Activated T-cell treated with anti-CD3 and anti-CD28 coated beads for 24 hours (primary cell): ENCODE measurements around the gene VPS11.
"Not testable (repeated sequence)": the region's sequence is repeated elsewhere in the genome, so short reads cannot be mapped to it uniquely, and the experiment has no call there.

Experiments used
- DNase-seq: peaks from one replicate; pipeline ENCODE4 v3.0.0-alpha.2; 2020; ENCODE audit warnings: low read depth

The VPS11 gene

DNA sequence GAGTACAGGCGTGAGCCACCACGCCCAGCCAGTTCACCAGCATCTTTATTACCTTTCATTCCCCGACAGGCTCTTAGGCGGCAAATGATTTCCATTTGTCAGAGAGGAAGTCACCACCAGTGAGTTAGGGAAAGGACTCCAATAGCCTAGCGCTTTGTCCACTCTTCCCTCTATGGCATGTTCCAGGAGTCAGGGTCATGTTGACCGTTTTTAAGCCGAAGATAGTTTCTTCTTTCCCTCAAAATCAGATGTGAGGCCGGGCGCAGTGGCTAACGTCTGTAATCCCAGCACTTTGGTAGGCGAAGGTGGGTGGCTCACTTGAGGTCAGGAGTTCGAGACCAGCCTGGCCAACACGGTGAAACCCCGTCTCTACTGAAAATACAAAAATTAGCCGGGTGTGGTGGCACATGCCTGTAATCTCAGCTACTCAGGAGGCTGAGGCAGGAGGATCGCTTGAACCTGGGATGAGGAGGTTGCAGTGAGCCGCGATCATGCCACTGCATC is 35.6 kb downstream of the VPS11 start:
- DNase-seq: not testable (repeated sequence)

DNA sequence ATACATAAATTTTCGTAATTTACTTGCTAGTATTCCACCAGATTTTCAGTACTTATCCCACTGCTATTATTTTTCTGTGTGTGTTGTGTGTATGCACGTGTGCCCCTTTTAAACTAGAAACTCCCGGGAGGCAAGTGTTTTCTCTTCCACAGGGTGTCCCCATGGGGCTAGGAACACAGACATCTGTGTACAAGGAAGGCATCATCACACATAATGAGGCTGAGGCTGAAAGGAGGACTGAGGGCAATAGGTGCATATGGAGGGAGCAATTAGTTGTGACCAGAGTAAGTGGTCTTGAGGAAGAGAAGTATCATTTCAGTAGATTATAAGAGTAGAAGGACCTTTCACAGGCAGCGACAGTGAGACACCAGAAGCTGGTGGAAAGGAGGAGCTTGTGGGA is 36.2 kb downstream of the VPS11 start:
- DNase-seq: no peak

DNA sequence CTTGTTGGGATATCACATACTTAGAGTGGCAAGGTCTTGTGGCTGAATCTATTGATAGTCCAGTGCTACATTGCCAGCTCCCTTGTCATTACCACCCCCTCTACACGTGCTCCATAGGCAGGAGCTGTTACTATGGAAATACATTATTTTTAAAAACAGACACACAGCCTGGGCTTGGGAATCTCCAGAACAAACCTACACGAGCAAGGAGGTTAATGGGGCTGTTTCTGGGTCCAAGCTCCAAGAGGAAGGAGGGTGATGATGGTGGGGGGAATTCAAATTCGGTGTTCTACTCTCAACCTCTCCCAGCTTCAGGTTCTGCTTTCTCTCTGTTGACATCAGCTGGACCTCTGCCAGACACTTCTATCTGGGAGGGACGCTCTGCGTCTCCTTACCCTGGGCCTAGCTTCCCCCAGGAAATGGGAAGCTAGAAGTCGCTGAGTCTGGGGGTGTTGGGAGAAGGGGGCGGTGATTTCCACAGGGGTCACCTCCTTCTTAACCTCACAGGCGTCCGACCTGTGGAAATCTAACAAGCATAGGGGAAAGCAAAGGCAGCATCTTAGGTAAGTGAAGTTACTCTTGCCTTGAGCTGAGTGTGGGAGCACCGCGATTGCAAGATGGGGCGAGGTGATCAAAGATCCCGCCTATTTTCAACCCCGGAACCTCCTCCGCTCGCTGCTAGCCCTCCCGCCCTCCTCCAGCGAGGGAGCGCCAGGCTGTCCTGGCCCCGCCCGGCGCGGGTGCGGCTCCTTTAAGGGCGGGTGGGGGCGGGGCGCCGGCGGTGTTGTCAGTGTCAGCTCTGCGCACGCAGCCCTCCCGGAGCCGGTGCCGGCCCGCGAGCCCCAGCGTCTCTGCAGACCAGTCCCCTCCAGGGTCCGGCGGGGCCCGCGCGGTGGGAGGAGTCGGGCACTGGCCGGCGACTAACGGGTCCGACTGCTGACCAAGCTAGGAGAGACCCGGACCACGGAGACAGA is 39.2 kb downstream of the VPS11 start, which contains the start of gene C2CD2L:
TSS of gene C2CD2L (plus strand) at position 781 of the 974 bp plus-strand sequence. CDS start 398 bp downstream, outside the sequence.
- peak; percentile 84 for DNase-seq

DNA sequence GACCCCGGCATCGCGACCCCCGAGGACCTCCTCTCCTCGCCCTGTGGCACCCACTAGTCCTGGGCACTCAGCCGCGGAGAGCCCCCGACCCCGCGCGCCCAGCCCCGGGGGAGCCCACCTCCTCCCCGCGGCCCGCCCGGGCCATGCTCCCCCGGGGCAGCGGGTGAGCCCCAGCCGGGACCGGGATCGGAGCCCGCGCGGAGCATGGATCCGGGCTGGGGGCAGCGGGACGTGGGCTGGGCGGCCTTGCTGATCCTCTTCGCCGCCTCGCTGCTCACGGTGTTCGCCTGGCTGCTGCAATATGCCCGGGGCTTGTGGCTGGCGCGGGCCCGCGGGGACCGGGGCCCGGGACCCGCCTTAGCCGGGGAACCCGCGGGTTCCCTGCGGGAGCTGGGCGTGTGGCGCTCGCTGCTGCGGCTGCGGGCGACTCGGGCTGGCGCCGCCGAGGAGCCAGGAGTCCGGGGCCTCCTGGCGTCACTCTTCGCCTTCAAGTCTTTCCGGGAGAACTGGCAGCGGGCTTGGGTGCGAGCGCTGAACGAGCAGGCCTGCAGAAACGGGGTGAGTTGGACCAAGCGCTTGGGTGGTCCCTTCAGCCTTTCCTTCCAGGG is 40.0 kb downstream of the VPS11 start:
- no peak for DNase-seq

DNA sequence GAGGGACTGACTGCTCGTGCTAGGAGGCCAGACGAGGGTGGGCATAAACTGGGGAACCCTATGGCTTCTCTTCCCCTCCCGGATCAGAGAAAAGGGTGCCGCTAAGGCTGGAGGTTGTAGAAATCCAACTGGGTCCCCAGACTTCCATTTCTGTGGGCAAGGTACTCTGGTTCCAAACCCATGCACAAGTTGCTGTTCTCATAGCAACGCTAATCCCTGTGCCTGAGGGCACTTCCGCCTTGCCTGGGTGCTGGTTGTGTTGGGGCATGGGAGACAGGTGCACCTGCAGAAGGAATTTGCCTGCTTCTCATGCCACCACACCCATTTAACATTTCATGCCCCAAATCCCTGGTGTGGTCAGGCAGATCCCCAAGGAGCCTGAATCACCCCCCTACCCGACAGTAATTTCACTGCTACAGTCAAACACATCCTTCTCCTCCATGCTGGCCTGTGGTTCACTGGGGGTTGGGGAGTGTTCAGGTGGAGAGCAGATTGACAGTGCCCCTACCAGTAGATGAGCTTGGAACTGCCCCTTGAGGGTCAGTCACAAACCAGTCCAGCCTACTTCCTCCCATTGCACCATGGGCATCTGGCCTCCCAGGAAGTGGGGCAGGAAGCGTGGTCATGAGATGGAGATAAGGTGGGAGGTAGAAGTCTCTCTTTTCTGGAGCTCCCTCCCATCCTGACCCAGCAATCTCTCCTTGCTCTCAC is 40.7 kb downstream of the VPS11 start:
- no peak for DNase-seq

DNA sequence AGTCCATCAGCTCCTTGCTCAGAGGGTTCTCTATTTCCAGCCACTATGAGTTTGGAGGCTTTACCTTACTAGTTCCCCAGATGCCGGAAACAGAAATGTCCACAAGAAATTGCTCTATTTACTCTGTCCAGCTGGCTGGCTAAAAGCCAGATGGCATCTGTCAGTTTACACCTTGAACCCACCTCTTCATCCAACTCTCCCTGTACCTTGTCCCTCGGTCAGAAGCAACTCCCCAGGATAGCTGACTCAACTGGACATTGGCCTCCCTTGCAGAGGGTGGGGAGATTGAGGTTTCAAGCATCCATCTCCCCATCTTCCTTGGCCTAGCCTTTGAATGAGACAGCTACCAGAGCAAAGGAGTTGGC is 41.2 kb downstream of the VPS11 start:
- DNase-seq: no peak

DNA sequence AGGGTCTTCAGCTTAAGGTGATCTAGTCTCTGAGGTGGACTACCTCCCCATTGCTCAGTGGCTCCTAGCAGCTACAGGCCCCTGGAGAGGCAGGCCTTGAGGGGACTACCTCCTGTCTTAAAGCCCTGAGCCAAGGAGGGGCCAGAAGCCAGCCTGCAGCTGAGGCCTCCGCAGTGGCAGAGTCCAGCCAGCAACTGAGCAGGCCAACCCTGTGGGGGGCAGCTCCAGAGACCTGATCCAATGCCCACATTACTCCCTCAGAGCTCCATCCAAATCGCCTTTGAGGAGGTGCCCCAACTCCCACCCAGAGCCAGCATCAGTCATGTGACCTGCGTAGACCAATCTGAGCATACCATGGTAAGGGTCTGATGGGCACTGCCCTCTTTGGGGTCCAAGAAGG is 42.2 kb downstream of the VPS11 start:
- no peak for DNase-seq

DNA sequence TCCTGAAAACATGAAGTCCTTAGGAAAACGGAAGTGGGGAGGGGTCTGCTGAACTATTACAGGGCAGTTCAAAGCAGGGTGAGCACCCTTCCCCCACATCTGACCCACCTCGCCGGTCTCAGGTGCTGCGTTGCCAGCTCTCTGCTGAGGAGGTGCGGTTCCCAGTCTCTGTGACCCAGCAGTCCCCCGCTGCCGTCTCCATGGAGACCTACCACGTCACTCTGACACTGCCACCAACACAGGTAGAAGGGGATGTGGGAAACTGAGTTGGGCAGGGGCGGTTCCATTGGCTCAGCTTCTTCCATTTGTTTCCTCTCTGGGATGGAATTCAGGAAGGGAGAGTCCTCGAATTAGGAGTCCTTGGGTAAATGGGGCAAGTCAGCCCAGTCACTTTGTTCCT is 42.8 kb downstream of the VPS11 start:
- no peak for DNase-seq

DNA sequence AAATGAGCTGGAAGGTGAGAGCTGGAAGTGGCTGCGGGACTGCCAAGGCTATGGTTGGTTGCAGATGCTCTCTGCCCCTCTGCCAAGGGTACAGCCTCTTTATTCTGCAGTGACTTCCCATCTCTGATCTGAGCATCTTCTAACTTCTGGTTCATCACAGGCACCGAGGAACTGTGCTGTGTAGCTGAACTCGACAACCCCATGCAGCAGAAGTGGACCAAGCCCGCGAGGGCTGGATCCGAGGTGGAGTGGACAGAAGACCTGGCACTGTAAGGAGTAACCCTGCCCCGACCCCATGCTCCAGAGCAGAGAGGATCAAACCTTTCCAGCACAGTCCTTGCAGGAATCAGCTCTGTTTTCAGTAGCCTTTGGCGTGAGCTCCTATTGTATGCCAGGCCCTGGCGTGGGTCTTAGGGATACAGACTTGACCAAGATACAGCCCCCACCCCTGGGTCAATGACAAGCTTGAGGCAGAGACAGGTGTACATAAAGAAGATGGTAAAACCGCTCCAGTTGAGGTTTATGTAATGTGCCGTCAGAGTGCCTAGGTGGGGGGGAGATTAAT is 43.8 kb downstream of the VPS11 start:
- no peak for DNase-seq

DNA sequence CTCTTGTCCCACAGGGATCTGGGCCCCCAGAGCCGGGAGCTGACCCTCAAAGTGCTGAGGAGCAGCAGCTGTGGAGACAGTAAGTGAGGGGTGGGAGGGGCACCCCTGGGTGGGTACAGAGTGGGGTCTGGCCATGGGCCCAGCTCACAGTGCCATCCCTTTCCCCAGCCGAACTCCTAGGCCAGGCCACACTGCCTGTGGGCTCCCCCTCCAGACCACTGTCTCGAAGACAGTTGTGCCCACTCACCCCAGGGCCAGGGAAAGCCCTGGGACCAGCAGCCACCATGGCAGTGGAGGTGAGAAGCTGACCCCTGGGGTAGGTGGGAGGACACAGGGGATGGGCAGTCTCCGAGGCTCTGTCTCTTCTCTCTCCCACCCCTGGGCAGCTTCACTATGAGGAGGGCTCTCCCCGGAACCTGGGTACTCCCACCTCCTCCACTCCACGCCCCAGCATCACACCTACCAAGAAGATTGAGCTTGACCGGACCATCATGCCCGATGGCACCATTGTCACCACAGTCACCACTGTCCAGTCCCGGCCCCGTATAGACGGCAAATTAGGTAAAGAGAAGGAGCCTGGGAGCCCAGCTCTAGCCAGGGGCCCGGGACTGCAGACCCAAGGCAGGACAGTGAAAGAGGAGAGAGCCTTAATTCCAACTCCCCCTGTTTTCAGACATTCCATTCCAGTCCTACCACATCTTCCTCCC is 44.8 kb downstream of the VPS11 start:
- DNase-seq: no peak

DNA sequence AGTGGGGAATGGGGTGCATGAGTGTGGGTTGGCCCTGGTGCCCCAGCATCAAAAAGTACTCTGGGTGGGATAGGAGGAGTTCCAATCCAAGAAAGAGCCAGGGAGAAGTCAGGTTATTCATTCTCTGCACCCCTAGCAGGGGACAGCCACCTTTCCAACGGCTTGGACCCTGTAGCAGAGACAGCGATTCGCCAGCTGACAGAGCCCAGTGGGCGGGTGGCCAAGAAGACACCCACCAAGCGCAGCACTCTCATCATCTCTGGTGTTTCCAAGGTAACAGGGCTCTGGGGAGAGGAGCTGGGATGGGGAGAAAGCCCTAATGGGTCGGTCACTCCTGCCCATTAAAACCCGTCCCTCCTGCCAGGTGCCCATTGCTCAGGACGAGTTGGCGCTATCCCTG is 46.1 kb downstream of the VPS11 start:
- DNase-seq: no peak

DNA sequence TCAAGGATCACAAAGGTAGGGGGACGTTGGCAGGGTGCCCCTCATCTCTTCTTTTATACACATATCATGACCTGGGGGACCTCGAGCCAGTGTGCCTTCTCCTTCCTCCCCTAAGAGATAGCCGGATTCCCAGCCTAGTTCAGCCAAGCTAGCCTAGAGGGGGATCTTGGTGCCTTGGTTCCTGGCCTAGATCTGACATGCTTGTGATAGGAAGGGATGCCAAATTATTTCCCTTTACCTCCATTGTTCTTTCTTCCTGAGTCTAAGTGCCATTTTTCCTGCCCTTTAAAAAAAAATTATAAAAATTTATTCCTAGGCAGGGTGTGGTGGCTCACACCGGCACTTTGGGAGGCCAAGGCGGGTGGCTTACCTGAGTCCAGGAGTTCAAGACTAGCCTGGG is 46.7 kb downstream of the VPS11 start:
- no peak for DNase-seq

DNA sequence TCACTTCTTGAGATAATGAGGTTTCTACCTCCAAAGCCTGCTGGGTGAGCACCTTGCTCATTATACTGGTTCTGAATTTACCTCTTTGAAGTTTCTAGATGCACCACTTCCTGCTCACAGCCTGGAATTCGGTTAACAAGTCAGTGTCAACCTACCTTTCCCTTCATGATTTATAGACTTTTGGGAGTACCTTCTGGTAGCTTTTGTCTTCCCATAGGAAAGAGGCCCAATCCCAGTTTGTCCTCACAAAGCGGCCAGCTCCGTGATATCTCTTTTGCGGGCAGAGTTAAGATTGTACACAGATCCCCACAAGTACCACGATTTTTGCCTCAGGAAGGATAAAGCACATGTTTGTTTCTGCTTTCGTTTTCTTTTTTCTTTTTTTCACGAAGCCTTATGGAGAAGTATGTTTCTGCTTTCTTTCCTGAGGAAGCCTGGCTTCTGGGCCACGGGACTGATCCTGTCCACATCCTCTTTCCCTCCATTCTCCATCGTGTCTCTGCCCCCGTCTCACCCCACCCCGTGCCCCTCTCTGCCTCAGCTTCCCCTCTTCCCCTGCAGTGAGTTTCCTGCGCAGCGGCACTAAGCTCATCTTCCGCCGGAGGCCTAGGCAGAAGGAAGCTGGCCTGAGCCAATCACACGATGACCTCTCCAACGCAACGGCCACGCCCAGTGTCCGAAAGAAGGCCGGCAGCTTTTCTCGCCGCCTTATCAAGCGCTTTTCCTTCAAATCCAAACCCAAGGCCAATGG is 48.0 kb downstream of the VPS11 start:
- no peak for DNase-seq

DNA sequence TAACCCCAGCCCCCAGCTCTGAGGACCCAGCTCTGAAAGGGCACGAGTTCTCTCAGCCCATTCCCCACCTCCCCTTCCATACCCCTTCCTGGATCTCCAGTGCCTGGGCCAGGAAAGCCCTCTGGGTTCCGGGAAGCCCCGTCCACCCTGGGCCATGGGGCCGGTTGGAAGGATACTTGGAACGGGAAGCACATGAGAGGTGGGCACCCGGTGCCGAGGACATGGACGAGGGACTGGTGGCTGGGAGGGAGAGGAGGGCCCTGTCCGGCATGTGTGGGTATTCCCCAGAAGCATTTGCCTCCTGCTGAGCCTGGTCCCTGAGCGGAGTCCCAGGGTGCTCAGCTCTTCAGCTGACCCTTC is 48.6 kb downstream of the VPS11 start:
- no peak for DNase-seq

DNA sequence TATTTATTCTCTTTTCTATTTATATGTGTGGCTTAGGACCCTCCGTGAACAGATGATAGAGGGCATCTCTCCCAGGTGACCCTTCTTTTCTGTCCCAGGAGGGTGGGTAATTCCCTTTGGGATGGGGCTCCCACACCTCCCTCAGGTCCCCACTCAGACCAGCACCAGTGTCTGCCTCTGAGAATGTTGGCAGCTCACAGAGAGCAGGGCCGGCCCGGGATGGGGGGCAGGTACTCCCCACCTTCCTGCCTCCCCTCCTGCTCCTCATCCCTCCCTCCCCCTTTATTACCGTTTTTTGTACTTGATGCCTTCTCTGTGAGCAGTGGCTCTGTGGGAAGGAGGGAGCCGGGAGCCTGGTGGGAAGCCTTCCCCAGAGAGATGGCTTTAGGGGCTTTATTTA is 49.0 kb downstream of the VPS11 start:
- DNase-seq: no peak

DNA sequence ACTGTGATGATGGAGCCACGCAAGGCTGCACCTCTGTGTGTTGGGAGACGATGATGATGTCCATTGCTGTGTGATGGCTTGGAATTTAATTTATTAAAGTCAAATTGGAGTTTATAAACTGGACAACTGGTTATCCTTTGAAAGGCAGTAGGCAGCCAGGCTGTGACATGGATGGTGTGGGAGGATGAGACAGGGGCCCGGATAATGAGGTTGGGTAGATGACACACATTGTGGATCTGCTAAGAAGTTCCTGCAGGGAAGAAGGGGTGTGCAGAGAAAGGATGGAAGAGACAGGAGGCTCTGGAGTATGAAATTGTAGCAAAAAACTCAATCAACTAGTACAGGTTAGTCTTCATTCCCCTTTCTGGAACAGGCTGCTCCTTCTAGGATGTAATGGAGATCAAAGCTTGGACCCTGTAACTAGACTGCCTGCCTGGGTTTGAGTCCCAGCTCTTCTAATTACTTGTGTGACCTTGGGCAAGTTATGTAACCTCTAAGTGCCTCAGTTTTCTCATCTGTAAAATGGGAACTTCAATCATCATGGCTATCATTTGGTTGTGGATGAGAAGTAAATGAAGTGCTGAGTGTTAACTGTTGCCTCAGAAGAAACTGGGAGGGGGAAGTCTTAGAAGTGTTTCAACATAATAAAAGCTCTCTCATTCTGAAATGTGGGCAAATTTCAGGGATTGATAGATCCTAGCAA is 49.5 kb downstream of the VPS11 start:
- DNase-seq: no peak

DNA sequence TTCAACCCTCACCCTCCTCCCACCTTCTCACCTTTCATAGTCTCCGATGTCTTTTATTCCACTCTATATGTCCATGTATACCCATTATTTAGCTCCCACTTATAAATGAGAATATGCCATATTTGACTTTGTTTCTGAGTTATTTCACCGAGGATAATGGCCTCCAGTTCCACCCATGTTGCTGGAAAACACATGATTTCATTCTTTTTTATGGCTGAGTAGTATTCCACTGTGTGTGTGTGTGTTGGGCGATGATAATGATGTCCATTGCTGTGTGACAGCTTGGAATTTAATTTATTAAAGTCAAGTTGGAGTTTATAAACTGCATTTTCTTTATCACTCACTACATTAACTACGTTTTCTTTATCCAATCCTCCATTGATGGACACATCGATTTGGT is 50.6 kb downstream of the VPS11 start:
- DNase-seq: no peak

DNA sequence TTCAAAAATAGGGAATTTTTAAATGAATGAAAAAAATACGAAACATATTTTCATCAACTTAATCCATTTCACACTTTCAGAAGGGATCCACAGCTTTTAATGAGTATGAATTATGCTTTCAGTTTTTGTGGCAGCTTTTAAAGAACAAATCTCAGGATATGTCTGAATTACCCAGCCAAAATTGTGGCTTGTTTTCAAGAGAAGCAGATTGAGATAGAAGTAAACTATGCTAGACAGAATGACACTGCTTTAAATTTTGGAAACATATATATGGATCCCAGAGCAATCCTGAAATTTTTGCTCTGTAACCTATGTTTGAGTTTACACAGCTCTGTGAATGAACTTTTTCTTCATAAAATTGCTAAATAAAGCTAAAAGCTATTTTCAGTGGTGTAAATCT is 51.3 kb downstream of the VPS11 start:
- DNase-seq: no peak

DNA sequence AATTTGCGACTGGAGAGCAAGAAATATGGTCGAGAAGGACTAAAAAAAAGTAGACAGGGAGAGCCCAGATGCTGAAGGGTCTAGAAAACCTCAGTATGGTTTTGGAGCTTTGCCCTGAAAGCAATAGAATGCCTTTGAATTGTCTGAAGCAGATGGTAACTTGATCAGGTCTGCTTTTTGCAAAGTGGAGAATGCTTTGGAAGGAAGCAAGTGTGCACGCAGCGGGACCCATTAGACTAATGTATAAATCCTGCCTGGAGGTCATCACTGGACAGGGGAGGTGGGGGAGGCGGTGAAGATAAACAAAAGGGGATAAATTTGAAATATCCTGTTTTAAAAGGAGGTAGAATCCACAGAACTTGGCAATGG is 53.0 kb downstream of the VPS11 start:
- no peak for DNase-seq

DNA sequence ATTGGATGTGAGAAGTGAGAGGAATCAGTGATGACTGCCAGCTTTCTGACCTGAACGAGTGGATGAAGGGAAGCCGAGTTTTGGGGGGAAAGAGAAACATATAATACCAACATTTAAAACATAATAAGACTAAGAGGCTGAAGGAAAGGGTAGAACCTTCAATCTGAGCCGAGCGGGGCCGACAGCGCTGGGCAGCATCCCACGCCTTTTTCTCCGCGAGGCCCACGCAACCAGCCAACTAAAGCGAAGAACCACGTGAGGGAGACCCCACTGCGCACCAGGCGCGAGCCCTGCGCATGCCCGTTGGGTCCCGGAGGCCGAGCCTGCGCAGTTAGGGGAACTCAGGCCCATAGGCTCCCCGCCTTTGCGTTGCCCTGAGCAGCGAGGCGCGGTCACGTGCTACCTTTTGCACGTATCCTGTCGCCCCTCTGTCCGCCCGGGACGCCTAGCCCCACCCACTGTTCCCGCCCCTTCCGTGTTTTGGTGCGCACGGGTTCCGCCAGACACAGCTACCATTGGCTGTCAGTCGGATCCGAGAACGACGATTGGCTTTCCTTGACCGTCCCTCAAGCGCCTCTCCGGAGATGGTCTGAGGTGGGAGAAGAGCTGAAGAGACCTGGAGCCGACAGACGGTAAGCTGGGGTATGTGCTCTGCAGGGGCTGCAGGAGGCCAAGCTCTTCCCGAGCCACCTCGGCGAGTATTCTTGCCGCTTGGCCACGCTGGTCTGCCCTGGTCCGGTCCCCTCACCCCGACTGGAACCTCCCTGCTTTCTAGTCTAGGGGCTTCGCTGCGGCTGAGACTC is 53.6 kb downstream of the VPS11 start, which contains the start of gene HINFP:
TSS of gene HINFP (plus strand) at position 573 of the 803 bp plus-strand sequence. CDS start 5,365 bp downstream, outside the sequence.
- peak; percentile 100 for DNase-seq
